Activated CD4-positive, alpha-beta T cell treated with anti-CD3 and anti-CD28 coated beads for 24 hours (primary cell): ENCODE results near the gene EML3.
A peak's percentile ranks its signal among the peaks of the same experiment; 100 is the strongest.
"Not testable (repeated sequence)": the region's sequence is repeated elsewhere in the genome, so short reads cannot be mapped to it uniquely, and the experiment has no call there.

ENCODE experiments used
- DNase-seq, 2 donors: peaks; one replicate each; pipeline ENCODE4 v3.0.0-alpha.2; 2020; ENCODE audit warnings: low read depth in 2 of 2

The EML3 gene, protein sequence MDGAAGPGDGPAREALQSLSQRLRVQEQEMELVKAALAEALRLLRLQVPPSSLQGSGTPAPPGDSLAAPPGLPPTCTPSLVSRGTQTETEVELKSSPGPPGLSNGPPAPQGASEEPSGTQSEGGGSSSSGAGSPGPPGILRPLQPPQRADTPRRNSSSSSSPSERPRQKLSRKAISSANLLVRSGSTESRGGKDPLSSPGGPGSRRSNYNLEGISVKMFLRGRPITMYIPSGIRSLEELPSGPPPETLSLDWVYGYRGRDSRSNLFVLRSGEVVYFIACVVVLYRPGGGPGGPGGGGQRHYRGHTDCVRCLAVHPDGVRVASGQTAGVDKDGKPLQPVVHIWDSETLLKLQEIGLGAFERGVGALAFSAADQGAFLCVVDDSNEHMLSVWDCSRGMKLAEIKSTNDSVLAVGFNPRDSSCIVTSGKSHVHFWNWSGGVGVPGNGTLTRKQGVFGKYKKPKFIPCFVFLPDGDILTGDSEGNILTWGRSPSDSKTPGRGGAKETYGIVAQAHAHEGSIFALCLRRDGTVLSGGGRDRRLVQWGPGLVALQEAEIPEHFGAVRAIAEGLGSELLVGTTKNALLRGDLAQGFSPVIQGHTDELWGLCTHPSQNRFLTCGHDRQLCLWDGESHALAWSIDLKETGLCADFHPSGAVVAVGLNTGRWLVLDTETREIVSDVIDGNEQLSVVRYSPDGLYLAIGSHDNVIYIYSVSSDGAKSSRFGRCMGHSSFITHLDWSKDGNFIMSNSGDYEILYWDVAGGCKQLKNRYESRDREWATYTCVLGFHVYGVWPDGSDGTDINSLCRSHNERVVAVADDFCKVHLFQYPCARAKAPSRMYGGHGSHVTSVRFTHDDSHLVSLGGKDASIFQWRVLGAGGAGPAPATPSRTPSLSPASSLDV

DNA sequence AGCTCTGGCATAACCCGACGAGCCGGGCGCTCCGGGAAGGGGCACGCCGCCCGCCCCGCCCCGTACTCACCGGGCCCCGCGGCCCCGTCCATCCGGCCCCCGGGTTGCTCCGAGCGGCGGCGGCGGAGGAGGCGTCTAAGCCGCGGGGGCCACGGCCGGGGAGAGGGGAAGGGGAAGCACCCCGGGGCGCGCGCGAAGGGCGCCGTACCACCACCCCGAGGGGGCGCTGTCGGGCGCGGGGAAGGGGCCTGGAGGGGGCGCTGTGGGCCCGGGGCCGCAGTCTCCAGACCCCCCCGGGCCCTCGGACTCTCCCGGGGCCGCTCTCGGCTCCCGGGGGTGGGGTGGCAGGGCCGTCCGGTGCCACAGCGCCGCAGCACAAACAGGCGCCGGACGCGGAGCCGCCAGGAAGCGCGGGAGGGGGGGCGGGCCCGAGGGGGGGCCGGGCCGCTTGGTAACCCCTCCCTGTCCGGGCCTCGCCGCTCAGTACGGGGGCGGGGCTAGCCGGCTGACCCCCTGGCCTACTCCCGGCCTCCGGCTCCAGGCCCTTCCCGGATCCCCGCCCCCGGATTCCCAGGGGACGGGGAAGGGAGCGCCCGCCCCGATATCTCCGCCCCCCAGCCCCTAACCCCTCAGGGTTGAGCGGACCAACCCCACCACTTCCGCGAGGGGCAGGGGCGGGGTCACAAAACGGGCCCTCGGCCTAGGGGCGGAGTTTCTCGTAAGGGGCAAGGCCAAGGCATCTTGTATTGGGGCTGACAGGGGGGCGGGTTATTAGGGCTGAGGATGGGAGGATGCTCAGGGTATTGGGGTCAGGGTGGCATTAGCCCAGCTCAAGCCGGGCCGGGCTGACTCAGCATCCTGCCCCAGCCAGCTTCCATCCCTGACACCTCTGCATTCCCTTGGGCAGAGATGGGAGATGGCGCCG lies at the start of gene EML3, which contains the start of gene ROM1:
Gene EML3, minus strand, starts transcription at position 410 of the 925 bp plus-strand sequence. Its CDS starts 318 bp downstream, at position 92.
Gene ROM1, plus strand, starts transcription at position 892 of the 925 bp plus-strand sequence. Its CDS starts 25 bp downstream, at position 917.
- DNase-seq: peak; percentile 78 to 86

DNA sequence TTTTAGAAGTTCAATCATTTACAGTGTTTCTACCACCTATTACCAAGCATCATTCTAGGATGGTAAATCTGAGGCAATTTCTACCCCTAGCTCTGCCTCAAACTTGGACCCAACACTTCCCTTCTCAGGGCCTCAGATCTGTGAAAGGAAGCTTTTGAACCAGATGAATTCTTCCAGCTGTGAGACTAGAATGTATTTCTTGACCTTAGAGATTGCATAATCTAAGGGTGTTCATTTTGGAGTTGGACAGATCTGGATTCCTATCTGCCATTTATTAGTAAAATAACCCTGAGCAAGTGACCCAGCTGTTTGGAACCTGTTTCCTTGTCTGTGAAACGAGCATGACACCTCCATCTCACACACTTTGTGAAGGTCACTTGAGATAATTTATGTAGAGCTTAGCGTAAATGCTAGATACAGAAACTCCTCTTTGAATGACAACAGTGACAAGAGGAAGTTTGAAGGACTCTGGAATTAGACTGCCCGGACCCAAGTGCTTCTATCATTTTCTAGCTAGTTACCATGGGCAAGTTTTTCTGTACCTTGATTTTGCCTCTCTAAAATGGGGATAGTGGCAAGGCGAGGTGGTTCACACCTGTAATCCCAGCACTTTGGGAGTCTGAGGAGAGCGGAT lies 44.3 kb upstream of the EML3 start:
- DNase-seq: no peak

DNA sequence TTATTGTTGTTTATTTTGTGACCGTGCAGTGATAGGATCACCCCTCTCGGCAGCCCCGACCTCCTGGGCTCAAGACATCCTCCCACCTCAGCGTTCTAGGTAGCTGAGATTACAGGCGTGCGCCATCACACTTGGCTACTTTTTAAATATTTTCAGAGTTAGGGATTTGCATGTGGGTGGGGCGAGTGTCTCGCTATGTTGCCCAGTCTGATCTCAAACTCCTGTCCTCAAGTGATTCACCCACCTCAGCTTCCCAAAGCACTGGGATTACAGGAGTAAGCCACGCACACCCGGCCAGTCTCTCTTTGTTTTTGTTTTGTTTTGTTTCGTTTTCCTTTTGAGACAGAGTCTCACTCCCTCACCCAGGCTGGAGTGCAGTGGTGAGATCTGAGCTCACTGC lies 41.7 kb upstream of the EML3 start:
- no peak for DNase-seq

DNA sequence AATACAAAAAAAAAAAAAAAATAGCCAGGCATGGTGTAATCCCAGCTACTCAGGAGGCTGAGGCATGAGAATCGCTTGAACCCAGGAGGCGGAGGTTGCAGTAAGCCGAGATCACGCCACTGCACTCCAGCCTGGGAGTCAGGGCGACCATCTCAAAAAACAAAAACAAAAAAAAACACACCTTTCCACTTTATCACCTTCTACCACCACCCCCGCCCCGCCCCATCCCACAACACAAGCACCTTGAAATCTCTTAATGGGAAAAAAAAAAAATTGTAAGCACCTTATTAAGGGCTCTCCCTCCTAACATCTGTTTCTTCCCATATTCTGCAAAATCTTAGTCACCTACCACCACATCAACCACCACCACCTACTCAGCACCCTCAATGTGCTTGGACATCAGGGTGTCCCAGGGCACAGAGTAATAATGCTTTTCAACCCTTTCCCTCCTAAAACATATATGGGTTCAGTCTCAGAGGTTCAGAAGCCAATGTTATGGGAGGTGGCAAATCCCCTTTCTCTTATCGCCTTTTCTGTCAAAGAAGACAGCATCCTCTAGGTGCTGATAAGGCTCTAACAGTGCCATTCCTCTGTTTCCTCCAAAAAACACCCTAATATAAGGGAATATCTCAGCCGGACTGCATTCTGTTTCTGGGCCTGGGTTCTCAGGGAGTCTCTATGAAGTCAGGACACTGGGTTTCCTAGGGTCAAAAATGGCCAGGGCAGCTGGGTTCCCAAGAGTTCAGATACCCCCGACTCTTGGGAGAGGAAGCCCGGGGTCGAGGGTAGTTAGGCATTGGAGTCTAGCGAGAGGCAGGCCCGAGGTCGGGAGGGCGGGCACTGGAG lies 39.8 kb upstream of the EML3 start:
- no peak for DNase-seq

DNA sequence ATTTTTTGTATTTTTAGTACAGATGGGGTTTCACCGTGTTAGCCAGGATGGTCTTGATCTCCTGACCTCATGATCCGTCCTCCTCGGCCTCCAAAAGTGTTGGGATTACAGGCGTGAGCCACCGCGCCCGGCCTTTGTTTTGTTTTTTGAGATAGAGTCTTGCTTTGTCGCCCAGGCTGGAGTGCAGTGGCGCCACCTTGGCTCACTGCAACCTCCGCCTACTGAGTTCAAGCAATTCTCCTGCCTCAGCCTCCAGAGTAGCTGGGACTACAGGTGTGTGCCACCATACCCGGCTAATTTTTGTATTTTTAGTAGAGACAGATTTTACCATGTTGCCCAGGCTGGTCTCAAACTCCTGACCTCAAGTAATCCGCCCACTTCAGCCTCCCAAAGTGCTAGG lies 37.7 kb upstream of the EML3 start:
- DNase-seq: not testable (repeated sequence)

DNA sequence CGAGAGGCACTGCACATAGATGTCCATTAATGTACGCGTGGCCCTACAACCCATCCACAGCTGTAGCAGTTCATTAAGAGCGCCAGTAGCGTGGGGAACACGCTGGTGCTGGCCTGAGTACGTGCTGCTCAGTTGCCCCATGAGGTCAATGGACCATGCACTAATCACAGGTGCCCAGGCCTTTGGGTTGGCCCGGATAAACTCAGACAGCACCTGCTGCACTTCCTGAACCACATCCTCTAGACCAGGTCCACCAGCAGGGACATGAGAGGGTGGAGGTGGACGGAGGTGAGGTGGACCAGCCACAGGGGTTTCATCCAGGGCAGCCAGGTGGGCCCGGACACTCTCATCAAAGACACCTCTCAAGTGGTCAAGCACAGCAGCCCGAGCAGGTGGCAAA lies 36.9 kb upstream of the EML3 start:
- DNase-seq: no peak

DNA sequence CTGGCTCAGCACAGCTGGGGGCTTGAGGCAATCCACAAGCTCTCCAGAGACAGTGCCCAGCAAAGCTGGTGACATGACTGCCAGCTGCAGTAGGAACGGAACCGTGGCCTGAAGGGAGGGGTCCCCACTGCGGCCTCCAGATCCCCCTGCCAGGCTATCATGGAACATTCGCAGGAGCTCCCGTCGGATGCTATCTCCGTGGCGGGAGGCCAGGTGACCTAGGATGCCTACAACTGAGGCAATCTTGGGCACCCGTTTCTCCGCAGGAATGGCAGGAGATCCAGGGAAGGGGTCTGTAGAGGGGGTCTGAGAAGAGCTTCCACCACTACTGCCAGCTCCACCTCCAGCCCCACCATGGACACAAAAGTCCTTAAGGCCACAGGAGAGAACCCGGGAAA lies 36.4 kb upstream of the EML3 start:
- DNase-seq: no peak

DNA sequence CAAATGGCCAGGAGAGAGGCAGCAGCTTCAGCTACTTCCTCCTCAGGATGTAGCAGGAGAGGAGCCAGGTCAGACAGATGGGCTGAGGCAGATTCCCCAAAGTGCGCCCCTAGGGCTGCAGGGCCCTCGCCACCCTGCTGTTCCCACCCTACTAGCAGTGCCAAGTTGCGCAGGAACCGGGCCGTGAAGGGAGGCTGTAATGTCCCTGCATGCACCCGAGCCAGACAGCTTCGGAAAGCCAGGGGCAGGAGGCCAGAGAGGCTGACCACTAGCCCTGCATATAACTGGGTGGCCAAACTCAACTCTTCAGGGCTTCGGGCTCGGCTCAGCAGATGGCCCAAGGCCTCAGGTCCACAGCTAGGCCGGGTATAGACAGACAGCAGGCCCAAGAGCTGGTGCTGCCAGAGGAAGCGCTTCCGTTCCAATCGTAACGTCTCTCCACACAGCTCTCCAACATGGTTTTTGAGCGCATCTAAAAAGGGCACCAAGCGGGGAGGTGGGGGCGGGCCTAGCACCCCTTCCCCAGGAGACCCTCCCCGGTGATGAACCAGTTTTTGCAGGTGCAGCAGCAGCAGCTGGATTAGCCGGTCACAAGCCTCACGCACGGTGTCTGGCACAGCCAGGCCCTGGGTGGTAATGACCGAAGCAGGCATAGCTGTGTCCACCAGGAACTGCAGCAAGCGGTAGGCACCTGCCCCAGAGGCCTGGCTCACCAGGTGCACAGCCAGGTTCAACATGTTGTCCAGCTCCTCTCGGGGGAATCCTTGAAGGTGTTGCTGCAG lies 35.8 kb upstream of the EML3 start:
- DNase-seq: no peak

DNA sequence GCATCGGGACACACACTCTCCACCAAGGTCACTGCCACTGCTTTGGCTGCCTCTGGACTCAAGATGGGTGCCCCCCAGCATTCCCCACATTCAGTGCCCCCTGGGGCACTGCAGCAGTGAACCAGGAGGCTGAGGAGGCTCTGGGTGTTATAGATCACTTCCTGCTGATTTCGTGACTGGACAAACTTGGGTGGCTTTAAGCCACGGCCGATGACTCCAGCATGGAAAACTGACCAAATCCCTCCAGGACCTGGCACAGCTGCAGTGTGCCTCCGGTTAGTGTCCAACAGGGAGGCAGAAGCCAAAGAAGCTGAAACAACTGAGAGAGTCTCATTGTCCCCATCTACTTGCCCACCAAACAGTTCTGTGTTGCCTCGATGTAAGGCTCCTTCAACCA lies 35.0 kb upstream of the EML3 start:
- no peak for DNase-seq

DNA sequence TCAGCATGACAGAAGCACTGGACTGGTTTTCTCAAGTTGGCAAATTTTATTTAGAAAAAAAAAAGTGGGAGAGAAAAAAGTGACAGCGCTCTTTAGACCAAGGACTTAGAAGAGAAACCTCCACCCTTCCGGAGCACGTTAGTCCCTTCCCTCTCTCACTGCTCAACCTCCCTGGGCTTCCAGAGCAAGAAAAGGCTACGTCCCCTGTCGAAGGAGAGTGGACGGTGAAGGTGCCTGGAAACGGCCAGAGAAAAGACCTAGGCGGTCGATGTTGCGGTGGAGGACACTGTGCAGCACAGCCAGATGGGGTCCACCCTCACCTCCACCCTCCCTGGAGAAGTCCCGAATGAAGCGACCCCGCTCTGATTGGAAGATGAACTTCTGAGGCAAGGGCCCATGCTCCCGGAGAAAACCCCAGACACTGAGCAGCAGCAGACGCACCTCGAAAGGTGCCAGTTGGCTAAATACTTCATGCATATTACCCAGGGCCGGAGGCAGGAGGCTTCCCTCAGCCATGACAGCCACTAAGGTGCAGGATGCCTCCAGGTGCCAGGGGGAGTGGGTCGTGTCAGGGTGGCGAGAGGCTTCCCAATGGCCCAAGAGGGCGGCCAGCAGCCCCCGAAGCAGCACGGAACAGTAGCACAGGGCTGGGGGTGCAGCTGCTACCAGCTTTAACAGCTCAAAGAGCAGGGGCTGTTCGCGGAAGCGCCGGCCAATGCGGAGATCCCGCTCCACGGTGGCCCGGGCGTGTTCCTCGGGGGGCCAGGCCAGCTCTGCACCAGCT lies 34.4 kb upstream of the EML3 start:
- DNase-seq: no peak

DNA sequence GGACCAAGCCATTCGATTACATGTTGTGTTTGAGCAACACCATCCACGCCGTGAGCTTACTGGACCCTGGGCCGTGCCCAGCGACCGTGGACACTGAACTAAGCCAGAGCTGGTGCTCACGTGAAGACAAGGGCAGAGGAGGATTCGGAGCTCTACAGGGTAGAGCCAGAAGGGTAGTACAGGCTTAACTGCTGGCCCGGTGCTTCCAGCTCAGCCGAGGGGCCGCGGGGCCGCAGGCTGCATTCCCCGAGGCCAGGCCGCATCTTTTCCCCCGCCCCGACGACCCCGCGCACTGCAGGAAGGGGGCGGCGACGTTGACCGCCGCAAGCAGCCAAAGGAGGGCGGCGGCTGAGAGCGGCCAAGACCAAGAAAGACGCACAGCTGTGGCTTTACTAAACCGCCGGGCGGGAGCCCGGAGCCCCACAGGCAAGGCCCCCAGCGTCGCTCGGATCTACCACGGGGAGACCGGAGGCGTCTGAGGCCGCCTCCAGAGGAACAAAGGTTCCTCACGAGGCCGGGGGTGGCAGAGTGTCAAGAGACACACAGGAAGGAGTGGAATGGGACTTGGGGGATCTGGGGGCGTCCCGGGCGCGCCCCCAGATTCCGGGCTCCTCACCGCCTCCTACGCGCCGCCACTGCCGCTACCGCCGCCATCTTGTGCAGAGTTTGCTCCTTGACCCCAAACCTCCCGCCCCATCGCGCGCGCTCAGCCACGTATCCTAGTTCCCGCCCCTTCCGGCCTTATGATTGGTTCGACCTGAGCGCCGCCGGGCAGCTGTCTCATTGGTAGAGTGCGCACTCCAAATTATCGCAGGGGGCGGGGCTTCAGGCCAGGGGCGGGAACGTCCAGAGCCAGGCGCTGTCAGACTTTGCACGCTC lies 33.6 kb upstream of the EML3 start, which contains the start of gene GANAB:
Gene GANAB, minus strand, starts transcription at position 668 of the 879 bp plus-strand sequence. Its CDS starts 14 bp downstream, at position 654.
- peak; percentile 99 to 100 for DNase-seq

DNA sequence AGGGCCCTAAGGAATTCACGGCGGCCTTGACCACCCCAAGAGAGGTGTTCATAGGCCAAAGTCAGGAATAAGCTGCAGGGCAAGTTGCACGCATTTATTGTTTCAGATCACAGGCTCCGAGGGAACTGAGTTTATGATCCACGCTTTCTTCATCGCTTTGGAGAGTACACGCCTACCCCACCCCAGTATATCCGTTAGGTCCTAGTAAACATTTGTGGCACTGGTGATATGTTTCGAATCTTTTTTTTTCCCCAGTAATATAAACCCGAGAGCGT lies 33.0 kb upstream of the EML3 start:
- DNase-seq: no peak

DNA sequence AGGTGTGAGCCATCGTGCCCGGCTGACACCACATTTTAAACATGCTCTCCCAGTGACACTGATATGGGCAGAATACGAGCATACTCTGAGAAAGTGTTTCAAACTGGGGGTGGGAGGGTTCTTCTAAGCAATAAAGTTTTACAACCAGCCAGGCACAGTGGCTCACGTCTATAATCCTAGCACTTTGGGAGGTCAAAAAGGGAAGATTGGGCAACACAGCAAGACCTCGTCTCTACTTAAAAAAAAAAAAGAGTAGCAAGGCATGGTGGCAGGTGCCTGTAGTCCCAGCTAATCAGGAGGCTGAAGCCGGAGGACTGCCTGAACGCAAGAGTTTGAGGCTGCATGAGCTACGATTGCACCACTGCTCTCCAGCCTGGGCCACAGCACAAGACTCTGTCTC lies 31.6 kb upstream of the EML3 start:
- no peak for DNase-seq

DNA sequence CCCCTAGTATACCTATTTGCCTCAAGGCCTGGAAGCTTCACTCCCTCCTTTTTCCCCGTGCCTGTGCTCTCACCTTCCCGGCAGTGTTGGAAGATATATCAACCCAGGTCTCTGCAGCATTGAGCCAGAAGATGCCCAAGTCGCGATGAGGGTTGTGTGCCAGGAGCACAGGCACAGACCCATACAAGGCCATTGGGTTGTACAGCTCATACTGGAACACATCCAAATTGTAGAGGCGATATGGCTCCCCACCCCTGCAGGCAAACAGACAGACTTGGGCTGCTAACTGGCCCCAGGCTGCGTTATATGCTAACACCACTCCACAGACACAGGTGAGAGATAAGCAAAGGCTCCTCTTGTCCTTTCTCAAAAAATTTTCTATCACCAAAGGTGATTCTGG lies 19.9 kb upstream of the EML3 start:
- no peak for DNase-seq

DNA sequence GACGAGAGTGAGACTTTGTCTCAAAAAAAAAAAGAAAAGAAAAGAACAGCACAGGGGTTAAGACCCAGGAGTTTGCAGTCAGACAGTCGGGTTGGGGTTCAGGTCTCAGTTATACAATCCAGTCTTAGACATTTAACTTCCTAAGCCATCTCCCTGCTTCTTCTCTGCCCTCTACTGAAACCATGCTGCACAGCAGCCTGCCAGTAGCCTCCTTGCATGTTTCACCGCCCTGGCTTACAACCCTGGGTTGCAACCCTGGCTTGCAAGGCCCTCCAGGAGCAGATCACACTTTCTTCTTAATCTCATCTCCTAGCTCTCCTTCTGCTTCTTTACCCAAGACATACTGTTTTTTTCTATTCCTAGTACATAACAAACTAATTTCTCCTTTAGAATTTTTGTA lies 15.1 kb upstream of the EML3 start:
- no peak for DNase-seq

DNA sequence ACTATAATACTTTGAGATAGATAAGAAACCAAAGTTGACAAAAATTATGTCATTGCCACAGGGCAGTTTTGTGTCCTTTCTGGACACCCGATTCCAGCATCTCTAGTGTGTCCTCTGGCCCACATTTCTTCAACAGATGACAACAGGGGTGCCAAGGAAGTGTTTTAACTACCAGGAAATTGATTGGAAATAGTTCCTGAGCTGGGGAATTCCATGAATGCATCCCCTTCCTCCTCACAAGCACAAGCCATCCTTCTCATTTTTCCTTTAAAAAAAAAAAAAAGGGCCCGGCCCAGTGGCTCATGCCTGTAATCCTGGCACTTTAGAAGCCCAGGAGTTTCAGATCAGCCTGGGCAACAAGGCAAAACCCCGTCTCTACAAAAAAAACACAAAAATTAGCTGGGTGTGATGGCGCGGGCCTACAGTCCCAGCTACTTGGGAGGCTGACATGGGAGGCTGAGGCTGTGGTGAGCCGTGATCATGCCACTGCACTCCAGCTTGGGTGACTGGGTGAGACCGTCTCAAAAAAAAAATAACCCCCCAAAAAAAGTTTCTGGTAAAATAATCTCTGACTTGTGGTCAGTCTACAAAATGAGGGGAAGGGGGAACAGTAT lies 10.0 kb upstream of the EML3 start:
- no peak for DNase-seq
